HG02852 (cell line): Measurements from ENCODE around the gene OR4N2.
"Not testable (repeated sequence)": the region's sequence is repeated elsewhere in the genome, so short reads cannot be mapped to it uniquely, and the experiment has no call there.

ENCODE experiments used
- ATAC-seq: cut with Tn5 transposase; IDR thresholded peaks from one replicate; pipeline ENCODE4 v1.9.1; 2021; ENCODE audit warnings: mild to moderate bottlenecking, moderate library complexity; ENCODE audit not compliant: unreplicated experiment

The OR4N2 gene

GRCh38 chr14:19803470-19803869, at the start of gene OR4N2:
Gene OR4N2, plus strand, starts transcription at chr14:19803770. Its CDS starts 23,679 bp downstream, at chr14:19827449.
- ATAC-seq = not testable (repeated sequence)

- no peak for ATAC-seq
Observed at GRCh38 chr14:19754172-19754571, 49.4 kb upstream of the OR4N2 start.

GRCh38 chr14:19771491-19771890, 32.1 kb upstream of the OR4N2 start:
- ATAC-seq = not testable (repeated sequence)

GRCh38 chr14:19771895-19772430, 31.6 kb upstream of the OR4N2 start:
- no peak for ATAC-seq

- ATAC-seq = not testable (repeated sequence)
Observed at GRCh38 chr14:19772454-19772853, 31.1 kb upstream of the OR4N2 start.

- not testable (repeated sequence) for ATAC-seq
Observed at GRCh38 chr14:19773204-19773603, 30.4 kb upstream of the OR4N2 start, which contains the start of gene OR4M1. Gene OR4M1, plus strand, starts transcription at chr14:19773504. Its CDS starts 6,819 bp downstream, at chr14:19780323.

- ATAC-seq = no peak
Observed at GRCh38 chr14:19775587-19775986, 28.0 kb upstream of the OR4N2 start.

GRCh38 chr14:19785848-19786247, 17.7 kb upstream of the OR4N2 start:
- not testable (repeated sequence) for ATAC-seq

GRCh38 chr14:19787318-19787717, 16.3 kb upstream of the OR4N2 start:
- not testable (repeated sequence) for ATAC-seq

GRCh38 chr14:19788150-19788549, 15.4 kb upstream of the OR4N2 start:
- ATAC-seq = not testable (repeated sequence)

- not testable (repeated sequence) for ATAC-seq
Observed at GRCh38 chr14:19796520-19797108, 7.0 kb upstream of the OR4N2 start.

GRCh38 chr14:19799880-19800279, 3.7 kb upstream of the OR4N2 start:
- no peak for ATAC-seq

GRCh38 chr14:19800282-19801117, 3.1 kb upstream of the OR4N2 start:
- no peak for ATAC-seq

GRCh38 chr14:19801118-19801464, 2.5 kb upstream of the OR4N2 start:
- ATAC-seq = no peak

- ATAC-seq = not testable (repeated sequence)
Observed at GRCh38 chr14:19813171-19813920, 9.8 kb downstream of the OR4N2 start.

- not testable (repeated sequence) for ATAC-seq
Observed at GRCh38 chr14:19819879-19820278, 16.3 kb downstream of the OR4N2 start.

- not testable (repeated sequence) for ATAC-seq
Observed at GRCh38 chr14:19821016-19821415, 17.4 kb downstream of the OR4N2 start.

- no peak for ATAC-seq
Observed at GRCh38 chr14:19823178-19823577, 19.6 kb downstream of the OR4N2 start.

GRCh38 chr14:19823765-19824164, 20.2 kb downstream of the OR4N2 start:
- ATAC-seq = no peak

- not testable (repeated sequence) for ATAC-seq
Observed at GRCh38 chr14:19827626-19828244, 24.2 kb downstream of the OR4N2 start.

- no peak for ATAC-seq
Observed at GRCh38 chr14:19828314-19828713, 24.7 kb downstream of the OR4N2 start.
